NCI-H774 (cell line): ENCODE data around the gene WDFY3.
A peak's percentile ranks its signal among the peaks of the same experiment; 100 is the strongest.

Source experiments
- DNase-seq: peaks from one replicate; lab custom pipeline; 2025; lab: John Stamatoyannopoulos, UW

The WDFY3 gene

GRCh38 chr4:84905646-84906045 is 60.8 kb downstream of the WDFY3 start:
- no peak for DNase-seq

DNA sequence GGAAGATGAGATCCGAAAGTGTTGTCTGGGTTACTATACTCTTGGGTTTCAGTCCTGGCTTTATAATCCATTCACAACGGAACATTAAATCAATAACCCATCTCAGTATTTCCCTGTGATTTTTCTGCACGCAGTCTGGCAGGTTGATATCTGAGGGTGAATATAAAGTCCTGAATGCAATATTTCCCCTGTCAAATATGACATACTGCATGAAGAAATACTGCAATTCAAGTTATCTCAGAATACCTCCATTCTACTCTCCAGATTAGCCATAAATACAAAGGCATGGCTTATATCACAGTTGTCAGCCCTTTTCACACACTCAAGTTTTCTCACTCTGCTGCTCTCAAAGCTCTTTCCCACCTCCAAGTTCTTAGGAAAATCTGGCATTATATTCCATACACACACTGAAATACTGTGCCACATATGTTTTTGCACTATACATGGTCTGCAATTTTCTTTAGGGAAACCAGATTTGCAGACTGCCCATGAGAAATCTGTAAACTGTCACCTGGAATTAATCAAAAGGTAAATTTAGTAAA is 64.7 kb downstream of the WDFY3 start:
- DNase-seq, result no peak

DNA sequence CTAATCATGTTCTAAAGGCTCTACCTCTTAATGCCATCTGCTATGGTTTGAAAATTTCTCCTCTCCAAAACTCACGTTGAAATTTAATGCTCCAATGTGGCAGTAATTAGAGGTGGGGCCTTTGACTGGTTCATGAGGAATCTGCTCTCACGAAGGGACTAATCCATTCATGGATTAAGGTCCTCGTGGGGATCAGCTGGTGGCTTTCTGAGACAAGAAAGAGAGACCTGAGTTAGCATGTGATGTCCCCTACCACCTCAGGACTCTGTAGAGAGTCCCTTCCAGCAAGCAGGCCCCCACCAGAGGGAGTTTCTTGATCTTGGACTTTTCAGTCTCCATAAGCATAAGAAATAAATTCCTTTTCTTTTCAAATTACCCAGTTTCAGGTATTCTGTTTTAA is 65.3 kb downstream of the WDFY3 start:
- DNase-seq, result no peak

GRCh38 chr4:84899616-84900015 is 66.9 kb downstream of the WDFY3 start:
- no peak for DNase-seq

GRCh38 chr4:84897516-84897915 is 69.0 kb downstream of the WDFY3 start:
- DNase-seq, result no peak

- DNase-seq, result no peak
Measured at GRCh38 chr4:84895283-84895682, 71.2 kb downstream of the WDFY3 start.

DNA sequence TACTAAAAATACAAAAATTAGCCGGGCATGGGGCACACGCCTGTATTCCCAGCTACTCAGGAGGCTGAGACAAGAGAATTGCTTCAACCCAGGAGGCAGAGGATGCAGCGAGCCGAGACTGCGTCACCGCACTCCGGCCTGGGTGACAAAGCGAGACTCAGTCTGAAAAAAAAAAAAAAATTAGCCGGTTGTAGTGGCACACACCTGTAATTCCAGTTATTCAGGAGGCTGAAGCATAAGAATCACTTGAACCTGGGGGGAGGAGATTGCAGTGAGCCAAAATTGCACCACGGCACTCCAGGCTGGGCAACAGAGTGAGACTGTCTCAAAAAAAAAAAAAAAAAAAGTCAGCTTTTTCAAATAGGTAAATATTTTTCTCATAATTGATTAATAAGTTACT is 71.9 kb downstream of the WDFY3 start:
- no peak for DNase-seq

GRCh38 chr4:84892950-84893349 is 73.5 kb downstream of the WDFY3 start:
- no peak for DNase-seq

- no peak for DNase-seq
Measured at GRCh38 chr4:84887824-84888223, 78.7 kb downstream of the WDFY3 start.

DNA sequence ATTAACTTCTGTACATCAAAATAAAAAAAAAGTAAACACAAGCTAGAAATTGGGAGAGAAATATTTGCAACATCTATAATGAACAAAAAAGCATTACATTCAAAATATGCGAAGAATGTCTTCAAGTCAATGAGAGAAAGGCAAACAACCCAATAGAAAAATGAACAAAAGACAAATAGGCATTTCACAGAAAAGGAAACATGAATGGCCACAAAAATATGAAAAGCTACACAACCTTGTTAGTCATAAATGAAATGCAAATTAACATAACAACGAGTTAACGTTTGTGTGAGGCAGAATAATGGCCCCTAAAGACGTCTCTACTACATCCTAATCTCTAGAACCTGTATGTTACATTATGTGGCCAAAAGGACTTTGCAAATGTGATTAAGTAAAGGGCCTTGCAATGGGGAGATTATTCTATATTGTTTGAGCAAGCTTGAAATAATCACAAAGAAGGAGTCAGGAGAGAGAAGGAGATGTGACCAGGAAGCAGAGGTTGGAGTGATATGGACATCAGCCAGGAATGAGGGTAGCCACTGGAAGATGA is 86.8 kb downstream of the WDFY3 start:
- no peak for DNase-seq

DNA sequence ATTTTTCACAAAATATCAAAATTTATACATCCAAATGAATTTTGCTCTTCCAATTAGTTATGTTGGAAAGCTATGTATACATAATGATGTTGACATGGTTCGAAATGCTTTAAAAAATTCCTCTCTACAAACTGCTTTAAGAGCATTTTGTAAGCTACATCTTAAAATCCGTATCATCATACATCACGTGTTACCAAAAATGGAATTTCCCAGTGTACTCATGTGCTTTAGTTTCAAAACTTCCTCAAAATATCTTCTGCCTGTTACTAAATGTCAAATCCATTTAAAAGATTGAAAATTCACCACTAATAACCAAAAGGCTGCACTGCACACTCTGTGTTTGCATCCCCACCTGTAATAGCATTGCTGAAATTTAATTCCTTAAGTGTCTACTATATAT is 87.9 kb downstream of the WDFY3 start:
- DNase-seq, result no peak

- no peak for DNase-seq
Measured at GRCh38 chr4:84878090-84878489, 88.4 kb downstream of the WDFY3 start.

DNA sequence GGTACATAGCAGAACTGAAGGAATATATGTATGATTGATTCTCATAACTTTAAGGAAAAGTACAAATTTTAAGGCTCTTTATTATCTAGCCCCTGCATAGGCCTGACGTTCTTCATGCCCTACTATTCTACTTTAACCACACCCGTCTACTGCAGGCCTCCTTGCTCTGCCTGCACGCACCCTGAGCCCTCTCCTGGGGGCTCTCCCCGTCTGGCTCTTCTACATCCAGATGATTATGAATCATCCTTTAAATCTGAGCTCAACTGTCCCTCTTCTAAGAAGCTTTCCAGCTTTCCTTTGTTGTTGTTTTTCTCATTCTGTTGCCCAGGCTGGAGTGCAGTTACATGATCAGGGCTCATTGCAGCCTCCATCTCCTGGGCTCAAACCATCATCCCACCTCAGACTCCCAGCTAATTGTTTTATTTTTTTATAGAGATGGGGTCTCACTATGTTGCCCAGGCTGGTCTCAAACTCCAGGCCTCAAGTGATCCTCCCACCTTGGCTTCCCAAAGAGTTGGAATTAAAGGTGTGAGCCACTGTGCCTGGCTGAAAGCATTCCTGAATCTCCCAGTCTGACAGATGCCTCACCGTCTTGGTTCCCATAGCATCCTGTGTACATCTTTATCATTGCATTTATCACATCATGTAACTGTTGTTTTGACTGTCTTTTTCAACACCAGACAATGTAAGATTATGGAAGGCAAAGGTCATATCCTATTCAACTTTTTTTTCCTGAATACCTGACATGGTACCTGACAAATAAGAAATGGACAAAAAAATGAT is 89.2 kb downstream of the WDFY3 start:
- no peak for DNase-seq

- DNase-seq, result no peak
Measured at GRCh38 chr4:84875636-84876371, 90.7 kb downstream of the WDFY3 start.

DNA sequence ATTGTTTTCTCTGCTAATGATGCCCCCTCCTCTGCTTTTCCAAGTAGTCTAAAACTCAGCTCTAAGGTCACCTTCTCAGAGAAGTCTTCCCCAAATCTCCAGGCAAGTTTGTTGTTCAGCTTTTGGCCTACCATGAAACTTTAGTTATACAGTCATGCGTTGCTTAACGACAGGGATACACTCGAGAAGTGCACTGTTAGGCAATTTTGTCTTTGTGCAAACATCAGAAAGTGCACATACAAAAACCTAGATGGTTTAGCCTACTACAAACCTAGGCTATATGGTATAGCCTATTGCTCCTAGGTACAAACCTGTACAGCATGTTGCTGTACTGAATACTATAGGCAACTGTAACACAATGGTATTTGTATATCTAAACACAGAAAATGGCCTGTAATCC is 91.9 kb downstream of the WDFY3 start:
- DNase-seq, result no peak

- no peak for DNase-seq
Measured at GRCh38 chr4:84870398-84871163, 95.9 kb downstream of the WDFY3 start.

DNA sequence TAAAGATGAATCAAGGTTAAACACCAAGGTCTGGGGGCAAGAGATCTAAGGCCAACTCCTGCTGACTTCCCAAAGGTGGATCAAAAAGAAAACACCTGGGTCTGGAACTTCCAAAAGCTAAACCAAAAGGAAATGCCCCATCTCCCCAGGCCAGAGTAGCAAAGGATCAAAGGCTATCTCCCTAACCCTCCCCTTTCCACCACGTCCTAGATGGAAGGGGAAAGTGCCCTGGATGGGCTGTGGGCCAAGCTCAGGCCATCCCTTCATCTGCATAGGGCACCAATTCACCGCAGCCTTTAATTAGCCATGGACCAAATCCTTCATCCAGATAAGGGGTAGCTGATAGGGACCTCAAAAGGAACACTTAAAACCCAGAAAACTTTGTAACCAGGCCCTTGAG is 100.2 kb downstream of the WDFY3 start:
- no peak for DNase-seq

GRCh38 chr4:84865600-84865999 is 100.9 kb downstream of the WDFY3 start:
- no peak for DNase-seq

- no peak for DNase-seq
Measured at GRCh38 chr4:84862064-84862463, 104.4 kb downstream of the WDFY3 start.

DNA sequence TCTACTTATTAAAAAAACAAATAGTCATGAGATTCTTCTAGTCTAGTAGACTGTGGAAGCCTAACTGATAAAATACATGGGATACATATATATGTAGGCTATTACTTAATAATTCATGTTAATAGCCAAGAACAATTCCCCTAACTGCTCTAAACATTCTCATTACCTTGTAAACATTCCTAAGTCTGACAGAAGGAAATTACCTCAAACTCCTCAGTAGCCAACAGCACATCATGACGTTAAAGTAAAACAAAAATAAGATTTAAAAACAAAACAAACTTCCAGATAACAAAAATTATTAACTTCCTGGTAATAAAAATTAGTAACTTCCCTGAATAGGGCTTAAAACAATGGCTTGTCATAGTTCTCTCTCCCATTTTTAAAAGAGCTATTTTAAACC is 109.2 kb downstream of the WDFY3 start:
- no peak for DNase-seq

DNA sequence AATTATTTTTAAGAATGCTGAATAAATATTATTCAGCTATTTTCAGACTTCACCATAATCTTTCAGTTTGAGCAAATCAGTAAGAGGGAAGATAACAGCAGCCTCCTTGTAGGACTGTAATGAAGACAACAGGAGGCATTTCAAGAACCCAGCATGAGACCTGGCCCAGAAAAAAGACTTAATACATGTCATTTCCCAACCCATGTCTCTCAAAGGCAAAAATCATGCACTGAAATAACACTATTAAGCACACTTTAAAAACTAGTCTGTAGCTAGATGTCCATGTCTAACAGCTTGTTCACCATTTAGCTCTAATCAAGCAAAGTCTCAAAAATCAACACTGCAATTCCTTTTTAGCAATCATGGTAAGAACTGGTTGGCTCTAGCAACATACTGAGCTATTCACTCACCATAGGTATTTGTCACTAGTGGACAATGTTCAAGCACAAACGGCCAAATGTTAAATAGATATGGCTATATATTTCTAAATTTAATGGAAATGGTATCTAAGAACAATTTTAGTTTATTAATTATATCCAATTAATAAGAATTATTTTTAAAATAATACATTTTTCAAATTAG is 109.9 kb downstream of the WDFY3 start:
- no peak for DNase-seq

- peak; percentile 15 for DNase-seq
Measured at GRCh38 chr4:84855774-84856173, 110.7 kb downstream of the WDFY3 start.
